Adrenal gland (tissue), 5 donors: ENCODE results near the gene BTNL3.

ENCODE experiments used
- CTCF ChIP-seq, 6 experiments: fragments of 450-650 bp in 4 of 6; fragments of 200-600 bp in 2 of 6; sonication (generic) in 1 of 6; IDR thresholded peaks; 1 replicate in 5 of 6; 2 replicates in 1 of 6; pipeline versions ENCODE4 v1.5.1 to v1.8.0; 2016 to 2021; ENCODE audit warnings: antibody characterized with exemption in 6 of 6, mild to moderate bottlenecking in 2 of 6, moderate library complexity in 1 of 6
- POLR2A ChIP-seq, 2 donors: fragments of 450-650 bp; IDR thresholded peaks; one replicate each; pipeline ENCODE4 v1.6.1; 2017; ENCODE audit warnings: antibody characterized with exemption in 2 of 2, mild to moderate bottlenecking in 2 of 2, moderate library complexity in 1 of 2
- donor health status: DM: no; HTN: no; CAD: no.

GRCh38 chr5:180974612-180975315 lies 13.9 kb upstream of the BTNL3 start:
- TF ChIP-seq CTCF (IDR thresholded peaks at IDR 0.05) (no peak), POLR2A (IDR thresholded peaks at IDR 0.05) (no peak)
